Measurements from ENCODE around the gene MPPE1. TPM values are rescaled to one million over a fixed set of nuclear protein-coding genes. Genes with fewer than 3 reads are reported as not detected.

Gene MPPE1
- total and polyA plus RNA-seq, 4 donors = 41.3 to 71.4 (median 44.0) TPM

GRCh38 chr18:11847811-11848210, 60.3 kb downstream of the MPPE1 start:
- H3K27me3 ChIP-seq (ENCODE audit: control insufficient read depth in 3 of 3, insufficient read depth in 3 of 3, low read length in 2 of 3) = no peaks in the 10 kb centered on the region
- no peak for ATAC-seq (ENCODE audit: insufficient read depth, low FRiP score)
- WGBS, 2 donors = 80 to 93% methylated on average over 4 of the region's 4 CpGs
- no peak for TF ChIP-seq CTCF (IDR thresholded peaks at IDR 0.05; ENCODE audit: control extremely low read depth, extremely low read depth)
- H3K36me3 ChIP-seq (ENCODE audit: control insufficient read depth in 4 of 4, insufficient read depth in 4 of 4, low read length in 4 of 4) = peaks cover 0 to 3% (median 0%) of the 10 kb centered on the region in 4 donors
- no peak overlapping the region for H3K9ac ChIP-seq (ENCODE audit: insufficient read depth in 1 of 2, low read length in 2 of 2)
- no peak for DNase-seq
- no peak overlapping the region for H3K27ac ChIP-seq (ENCODE audit: low read depth in 1 of 2, low read length in 1 of 2)
- no peak overlapping the region for H3K4me3 ChIP-seq
- peaks cover 0 to 23% (median 0%) of the 10 kb centered on the region in 5 donors for H3K4me1 ChIP-seq (ENCODE audit: control insufficient read depth in 5 of 5, insufficient read depth in 5 of 5, low read length in 5 of 5)
- no peaks in the 10 kb centered on the region for H3K9me3 ChIP-seq (ENCODE audit: control insufficient read depth in 4 of 4, insufficient read depth in 3 of 4, low read length in 3 of 4)

- DNase-seq = no peak
- Histone ChIP-seq H3K27ac (ENCODE audit: low read depth in 1 of 2, low read length in 1 of 2) (no peak overlapping the region), H3K27me3 (ENCODE audit: control insufficient read depth in 3 of 3, insufficient read depth in 3 of 3, low read length in 2 of 3) (no peaks in the 10 kb centered on the region), H3K4me3 (no peak overlapping the region), H3K9ac (ENCODE audit: insufficient read depth in 1 of 2, low read length in 2 of 2) (no peak overlapping the region), H3K36me3 (ENCODE audit: control insufficient read depth in 4 of 4, insufficient read depth in 4 of 4, low read length in 4 of 4) (no peaks in the 10 kb centered on the region), H3K4me1 (ENCODE audit: control insufficient read depth in 5 of 5, insufficient read depth in 5 of 5, low read length in 5 of 5) (peaks cover 0 to 12% (median 0%) of the 10 kb centered on the region in 5 donors), H3K9me3 (ENCODE audit: control insufficient read depth in 4 of 4, insufficient read depth in 3 of 4, low read length in 3 of 4) (no peaks in the 10 kb centered on the region)
- no peak for ATAC-seq (ENCODE audit: insufficient read depth, low FRiP score)
- WGBS, 2 donors = 85% methylated on average over 4 of the region's 4 CpGs
- TF ChIP-seq CTCF (IDR thresholded peaks at IDR 0.05; ENCODE audit: control extremely low read depth, extremely low read depth) = no peak
Measured at GRCh38 chr18:11845654-11846053, 62.5 kb downstream of the MPPE1 start.

GRCh38 chr18:11844436-11844835, 63.7 kb downstream of the MPPE1 start:
- H3K27me3 ChIP-seq (ENCODE audit: control insufficient read depth in 3 of 3, insufficient read depth in 3 of 3, low read length in 2 of 3) = no peaks in the 10 kb centered on the region
- no peaks in the 10 kb centered on the region for H3K4me1 ChIP-seq (ENCODE audit: control insufficient read depth in 5 of 5, insufficient read depth in 5 of 5, low read length in 5 of 5)
- no peak for TF ChIP-seq CTCF (IDR thresholded peaks at IDR 0.05; ENCODE audit: control extremely low read depth, extremely low read depth)
- H3K9me3 ChIP-seq (ENCODE audit: control insufficient read depth in 4 of 4, insufficient read depth in 3 of 4, low read length in 3 of 4) = no peaks in the 10 kb centered on the region
- WGBS, 2 donors = 88 to 92% methylated on average over 6 of the region's 6 CpGs
- H3K4me3 ChIP-seq = no peak overlapping the region
- no peak for ATAC-seq (ENCODE audit: insufficient read depth, low FRiP score)
- H3K9ac ChIP-seq (ENCODE audit: insufficient read depth in 1 of 2, low read length in 2 of 2) = no peak overlapping the region
- H3K27ac ChIP-seq (ENCODE audit: low read depth in 1 of 2, low read length in 1 of 2) = no peak overlapping the region
- no peaks in the 10 kb centered on the region for H3K36me3 ChIP-seq (ENCODE audit: control insufficient read depth in 4 of 4, insufficient read depth in 4 of 4, low read length in 4 of 4)
- DNase-seq = no peak

GRCh38 chr18:11842562-11842961, 65.6 kb downstream of the MPPE1 start:
- ATAC-seq (ENCODE audit: insufficient read depth, low FRiP score) = no peak
- H3K4me1 ChIP-seq (ENCODE audit: control insufficient read depth in 5 of 5, insufficient read depth in 5 of 5, low read length in 5 of 5) = no peaks in the 10 kb centered on the region
- no peaks in the 10 kb centered on the region for H3K36me3 ChIP-seq (ENCODE audit: control insufficient read depth in 4 of 4, insufficient read depth in 4 of 4, low read length in 4 of 4)
- no peak overlapping the region for H3K9ac ChIP-seq (ENCODE audit: insufficient read depth in 1 of 2, low read length in 2 of 2)
- DNase-seq = no peak
- H3K9me3 ChIP-seq (ENCODE audit: control insufficient read depth in 4 of 4, insufficient read depth in 3 of 4, low read length in 3 of 4) = no peaks in the 10 kb centered on the region
- no peak for TF ChIP-seq CTCF (IDR thresholded peaks at IDR 0.05; ENCODE audit: control extremely low read depth, extremely low read depth)
- H3K27me3 ChIP-seq (ENCODE audit: control insufficient read depth in 3 of 3, insufficient read depth in 3 of 3, low read length in 2 of 3) = no peaks in the 10 kb centered on the region
- H3K27ac ChIP-seq (ENCODE audit: low read depth in 1 of 2, low read length in 1 of 2) = no peak overlapping the region
- WGBS, 2 donors = 77 to 80% methylated on average over 5 of the region's 5 CpGs
- no peak overlapping the region for H3K4me3 ChIP-seq
